ENCODE data around the gene MRPL40. TPM values are rescaled to one million over a fixed set of nuclear protein-coding genes. Genes with fewer than 3 reads are reported as not detected.

MRPL40 gene
- total RNA-seq, 1 donor, result 34.4 TPM

- no peak for TF ChIP-seq CTCF (IDR thresholded peaks at IDR 0.05; ENCODE audit: extremely low read depth, low read depth, low read length)
These were observed 26.0 kb upstream of the MRPL40 start for GRCh38 chr22:19406281-19406811.

GRCh38 chr22:19406846-19407245 lies 25.5 kb upstream of the MRPL40 start:
- peaks cover 55% of the 10 kb centered on the region for H3K36me3 ChIP-seq (ENCODE audit: insufficient read depth, low read length)
- DNase-seq (ENCODE audit: insufficient read length, low spot score, missing footprints), result no peak
- H3K4me3 ChIP-seq (ENCODE audit: insufficient read depth, low read length), result no peak overlapping the region
- peaks cover 27% of the 10 kb centered on the region for H3K79me2 ChIP-seq (ENCODE audit: insufficient read depth, low read length)
- TF ChIP-seq CTCF (IDR thresholded peaks at IDR 0.05; ENCODE audit: extremely low read depth, low read depth, low read length), result no peak
- no peaks in the 10 kb centered on the region for H3K9me3 ChIP-seq (ENCODE audit: low read depth, low read length)
- H3K27me3 ChIP-seq (ENCODE audit: insufficient read depth, low read length), result no peaks in the 10 kb centered on the region
- no peaks in the 10 kb centered on the region for H3K4me1 ChIP-seq (ENCODE audit: insufficient read depth, low read length)
- no peak overlapping the region for H3K4me2 ChIP-seq (ENCODE audit: insufficient read depth, low read length)
- H3K27ac ChIP-seq (ENCODE audit: low read depth, low read length), result no peak overlapping the region
- H2AFZ ChIP-seq (ENCODE audit: low read length), result no peak overlapping the region
- H4K20me1 ChIP-seq (ENCODE audit: insufficient read depth, low read length), result peaks cover 14% of the 10 kb centered on the region

More at GRCh38 chr22:19406281-19406811, 26.0 kb upstream of the MRPL40 start:
- no peak overlapping the region for H3K4me3 ChIP-seq (ENCODE audit: insufficient read depth, low read length)
- peaks cover 10% of the 10 kb centered on the region for H4K20me1 ChIP-seq (ENCODE audit: insufficient read depth, low read length)
- DNase-seq (ENCODE audit: insufficient read length, low spot score, missing footprints), result no peak
- H3K4me1 ChIP-seq (ENCODE audit: insufficient read depth, low read length), result no peaks in the 10 kb centered on the region
- no peak overlapping the region for H3K4me2 ChIP-seq (ENCODE audit: insufficient read depth, low read length)
- no peak overlapping the region for H3K27ac ChIP-seq (ENCODE audit: low read depth, low read length)
- peaks cover 22% of the 10 kb centered on the region for H3K79me2 ChIP-seq (ENCODE audit: insufficient read depth, low read length)
- H3K9me3 ChIP-seq (ENCODE audit: low read depth, low read length), result no peaks in the 10 kb centered on the region
- no peaks in the 10 kb centered on the region for H3K27me3 ChIP-seq (ENCODE audit: insufficient read depth, low read length)
- peaks cover 59% of the 10 kb centered on the region for H3K36me3 ChIP-seq (ENCODE audit: insufficient read depth, low read length)
- H2AFZ ChIP-seq (ENCODE audit: low read length), result no peak overlapping the region

- Histone ChIP-seq H3K4me2 (ENCODE audit: insufficient read depth, low read length) (no peak overlapping the region), H3K4me1 (ENCODE audit: insufficient read depth, low read length) (no peaks in the 10 kb centered on the region), H3K79me2 (ENCODE audit: insufficient read depth, low read length) (peaks cover 37% of the 10 kb centered on the region), H3K36me3 (ENCODE audit: insufficient read depth, low read length) (peaks cover 55% of the 10 kb centered on the region), H3K9me3 (ENCODE audit: low read depth, low read length) (no peaks in the 10 kb centered on the region), H3K4me3 (ENCODE audit: insufficient read depth, low read length) (no peak overlapping the region), H3K27me3 (ENCODE audit: insufficient read depth, low read length) (no peaks in the 10 kb centered on the region), H3K27ac (ENCODE audit: low read depth, low read length) (no peak overlapping the region), H4K20me1 (ENCODE audit: insufficient read depth, low read length) (peaks cover 22% of the 10 kb centered on the region), H2AFZ (ENCODE audit: low read length) (no peak overlapping the region)
- no peak for TF ChIP-seq CTCF (IDR thresholded peaks at IDR 0.05; ENCODE audit: extremely low read depth, low read depth, low read length)
- DNase-seq (ENCODE audit: insufficient read length, low spot score, missing footprints), result no peak
These were observed 24.4 kb upstream of the MRPL40 start for GRCh38 chr22:19407649-19408606.
